GM19099 (cell line): ENCODE results near the gene RGL3.

Experiments
- POLR2A ChIP-seq: IDR thresholded peaks from 3 replicates; pipeline ENCODE4 v1.6.1; 2011; ENCODE audit warnings: low read depth; ENCODE audit not compliant: insufficient read length; ENCODE audit errors: extremely low read depth

Gene RGL3

DNA sequence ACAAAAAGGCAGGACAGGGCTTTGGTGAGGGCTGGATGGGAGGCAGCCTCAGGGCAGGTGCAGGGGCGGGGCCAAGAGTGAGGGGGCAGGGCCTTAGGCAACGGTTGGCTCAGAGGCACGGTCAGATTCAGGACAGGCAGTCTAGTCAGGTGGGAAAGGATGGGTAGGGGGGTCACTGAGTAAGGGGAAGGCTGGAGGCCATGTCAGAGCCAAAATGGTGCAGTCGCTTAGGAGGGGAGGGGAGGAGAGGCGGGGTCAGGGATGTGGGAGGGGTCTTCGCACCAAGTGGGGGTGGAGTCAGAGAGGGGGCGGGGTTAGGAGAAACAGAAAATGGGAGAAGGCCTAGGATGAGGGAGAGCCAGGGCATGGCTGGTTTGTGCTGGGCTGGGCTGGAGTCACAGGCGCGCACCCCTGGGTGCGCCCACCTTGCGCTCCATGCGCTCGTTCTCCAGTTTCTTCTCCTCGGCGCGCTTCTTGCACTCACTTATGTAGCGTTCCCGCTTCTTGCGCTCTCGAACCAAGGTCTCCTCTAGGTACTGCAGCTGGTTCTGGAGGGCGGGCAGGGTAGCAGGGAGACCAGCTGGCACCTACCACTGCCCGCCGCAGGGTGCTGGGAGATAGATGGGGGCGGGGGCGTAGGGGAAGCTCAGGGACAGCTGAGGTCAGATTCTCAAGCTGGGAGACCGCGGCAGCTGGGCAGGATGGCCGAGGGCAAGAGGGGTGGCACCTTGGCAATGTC is 6.8 kb upstream of the RGL3 start:
- no peak for TF ChIP-seq POLR2A

DNA sequence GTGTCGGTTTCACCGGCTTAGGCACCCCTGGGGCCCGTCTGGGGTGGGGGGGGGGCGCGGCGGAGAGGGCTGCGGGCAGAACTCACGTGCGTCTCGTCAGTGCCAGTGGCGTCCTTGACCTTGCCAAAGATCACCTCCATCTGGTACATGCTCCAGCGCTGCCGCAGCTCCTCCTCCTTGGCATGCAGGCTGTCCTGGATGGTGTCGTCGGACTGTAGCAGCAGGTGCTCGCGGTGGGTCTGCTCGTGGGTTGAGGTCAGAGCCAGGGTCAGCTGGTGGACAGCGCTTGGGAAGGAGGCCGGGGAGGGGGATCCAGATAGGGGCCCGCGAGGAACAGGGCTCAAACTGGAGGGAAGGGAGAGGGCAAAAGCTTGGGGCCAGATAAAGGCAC is 4.7 kb upstream of the RGL3 start:
- TF ChIP-seq POLR2A, result no peak

DNA sequence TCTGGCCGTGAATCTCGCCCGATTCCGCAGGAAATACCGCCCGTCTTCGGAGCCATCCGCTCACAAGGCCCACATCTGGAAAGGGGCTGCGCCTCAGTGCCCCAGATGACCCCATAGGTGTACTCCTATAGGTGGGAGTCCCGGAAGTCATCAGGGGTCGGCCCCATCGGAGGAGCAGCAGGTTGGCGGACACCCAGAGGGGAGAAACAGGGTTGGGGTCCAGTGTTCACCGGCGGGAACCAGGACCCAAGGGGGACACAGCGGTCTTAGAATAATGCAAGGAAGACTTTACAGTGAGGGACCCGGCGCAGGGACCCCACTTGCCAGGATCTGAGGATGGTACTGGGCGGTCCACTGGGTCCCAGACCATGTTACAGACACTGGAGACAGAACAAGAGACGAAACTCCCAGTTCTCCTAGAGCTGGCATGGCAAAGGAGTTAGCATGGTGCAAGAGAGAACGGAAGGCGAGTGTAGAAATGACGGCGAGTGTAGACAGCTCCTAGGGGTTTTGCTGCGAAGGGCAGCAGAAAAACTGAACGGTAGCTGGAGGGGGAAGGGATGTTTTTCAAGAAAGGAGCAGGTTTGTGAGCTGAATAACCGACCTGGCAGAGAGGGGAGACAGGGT is 4.2 kb upstream of the RGL3 start:
- no peak for TF ChIP-seq POLR2A

DNA sequence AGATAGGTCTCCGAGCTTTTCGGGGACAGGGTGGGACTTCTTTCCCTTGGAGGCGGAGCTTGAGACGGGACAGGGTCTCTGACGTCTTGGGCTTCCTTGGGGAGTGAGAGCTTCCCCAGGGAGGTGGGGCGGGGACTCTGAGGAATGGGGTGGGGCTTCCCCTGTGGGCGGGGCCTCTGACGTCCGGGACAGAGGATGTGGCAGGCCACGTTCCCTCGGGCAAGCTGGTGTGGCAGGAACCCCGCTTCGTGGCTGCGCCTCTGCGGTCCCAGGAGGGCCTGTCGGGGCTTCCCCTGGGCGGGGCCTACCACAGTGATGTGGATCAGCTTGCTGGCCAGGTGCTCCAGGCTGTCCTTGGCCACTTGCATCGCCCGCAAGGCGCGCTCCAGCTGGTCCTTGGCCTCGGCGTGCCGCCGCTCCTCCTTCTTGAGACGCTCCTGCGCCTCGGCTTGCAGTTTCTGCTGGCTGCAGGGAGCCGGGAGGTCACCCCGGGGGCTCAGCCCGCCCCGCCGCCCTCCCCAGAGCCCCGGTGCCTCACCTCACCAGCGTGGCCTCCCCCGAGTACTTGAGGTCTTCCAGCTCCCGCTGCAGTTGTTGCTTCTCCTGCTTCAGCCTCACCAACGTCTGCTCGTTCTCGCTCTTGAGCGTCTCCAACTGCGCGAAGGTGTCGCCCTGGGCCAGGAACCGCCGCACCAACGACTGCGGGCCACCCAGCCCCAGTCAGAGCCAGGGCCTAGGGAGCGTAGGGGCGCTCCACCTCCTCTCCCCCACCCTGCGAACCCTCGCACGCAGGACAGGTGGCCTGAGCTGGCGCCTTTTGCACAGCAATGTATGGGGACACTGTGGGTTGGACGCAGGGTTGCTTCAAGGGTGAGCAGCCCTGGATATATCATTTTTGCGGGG is 3.3 kb upstream of the RGL3 start:
- TF ChIP-seq POLR2A, result no peak

DNA sequence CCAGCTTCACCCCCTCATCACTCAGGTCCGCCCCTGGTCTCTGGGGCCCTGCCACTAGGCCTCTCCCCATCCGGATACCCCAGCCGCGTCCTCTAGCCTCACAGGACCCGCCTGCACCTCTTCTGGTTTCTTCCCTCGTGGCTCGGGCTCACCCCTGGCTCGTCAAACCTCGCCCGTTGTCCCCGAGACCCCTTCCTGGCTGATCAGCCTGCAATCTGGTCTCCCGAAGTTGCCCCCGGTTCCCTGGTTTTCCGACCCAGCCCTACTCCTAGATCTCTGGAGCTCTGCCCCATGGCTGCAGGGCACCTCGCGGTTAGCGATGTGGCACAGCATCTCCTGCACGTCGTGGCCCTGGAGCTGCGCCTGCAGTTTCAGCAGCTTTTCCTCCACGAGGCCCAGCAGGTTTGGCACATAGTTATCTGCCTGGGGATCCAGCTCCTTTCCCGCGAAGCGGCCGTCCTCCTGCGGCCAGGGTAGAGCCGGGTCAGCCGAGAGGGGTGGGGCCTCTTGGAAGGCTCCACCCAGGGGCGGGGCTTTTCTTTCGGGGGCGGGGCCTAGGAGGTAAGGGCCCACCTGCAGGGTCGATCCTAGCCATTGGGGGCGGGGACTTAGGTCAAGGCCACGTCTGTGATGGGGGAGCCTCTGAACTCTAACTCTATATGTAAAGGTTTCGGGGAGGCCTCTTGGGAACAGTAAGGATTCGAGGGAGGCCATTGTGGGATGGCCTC is 2.4 kb upstream of the RGL3 start:
- no peak for TF ChIP-seq POLR2A

DNA sequence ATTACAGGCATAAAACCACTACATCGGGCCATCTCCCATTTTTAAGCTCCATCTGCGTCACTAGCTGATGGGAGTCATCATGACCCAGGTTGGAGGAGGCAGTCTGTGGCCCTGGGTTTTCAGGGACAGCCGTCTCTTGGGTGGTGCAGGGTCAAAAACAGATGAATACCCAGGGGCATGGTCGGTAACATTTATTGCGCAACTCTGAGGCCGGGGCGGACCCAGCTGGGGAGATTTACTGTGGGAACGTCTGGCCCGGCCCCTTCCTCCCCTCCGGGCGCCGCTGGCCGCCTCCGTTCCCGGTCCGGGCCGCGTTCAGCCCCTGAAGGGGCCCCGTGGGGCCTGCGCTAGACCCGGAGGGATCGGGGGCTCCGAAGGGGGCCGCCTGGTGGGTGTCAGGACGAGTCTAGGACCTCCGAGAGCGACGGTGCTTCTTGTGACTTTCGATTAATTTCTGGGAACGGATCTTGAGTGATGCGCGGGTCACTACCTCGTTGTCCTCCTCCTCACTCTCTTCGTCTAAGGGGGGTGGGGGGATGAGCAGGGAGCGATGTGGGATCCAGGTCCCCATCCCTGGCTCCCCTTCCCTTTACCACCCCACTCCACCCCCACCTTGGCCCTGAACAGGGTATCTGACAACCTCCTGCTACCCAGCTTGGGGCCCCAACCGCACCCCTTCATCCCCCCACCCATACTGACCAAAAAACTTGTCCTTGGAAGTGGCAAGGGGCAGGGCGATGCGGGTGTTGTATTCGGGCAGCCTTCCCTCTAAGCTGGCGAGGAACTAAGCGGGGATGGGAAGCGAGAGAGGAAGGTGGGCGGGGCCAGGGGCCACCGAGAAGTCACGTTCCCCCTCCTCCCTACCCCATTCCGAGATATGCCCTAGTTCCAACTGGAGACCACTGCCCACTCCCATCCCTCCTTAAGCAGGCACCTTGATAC is 1.6 kb upstream of the RGL3 start:
- no peak for TF ChIP-seq POLR2A

DNA sequence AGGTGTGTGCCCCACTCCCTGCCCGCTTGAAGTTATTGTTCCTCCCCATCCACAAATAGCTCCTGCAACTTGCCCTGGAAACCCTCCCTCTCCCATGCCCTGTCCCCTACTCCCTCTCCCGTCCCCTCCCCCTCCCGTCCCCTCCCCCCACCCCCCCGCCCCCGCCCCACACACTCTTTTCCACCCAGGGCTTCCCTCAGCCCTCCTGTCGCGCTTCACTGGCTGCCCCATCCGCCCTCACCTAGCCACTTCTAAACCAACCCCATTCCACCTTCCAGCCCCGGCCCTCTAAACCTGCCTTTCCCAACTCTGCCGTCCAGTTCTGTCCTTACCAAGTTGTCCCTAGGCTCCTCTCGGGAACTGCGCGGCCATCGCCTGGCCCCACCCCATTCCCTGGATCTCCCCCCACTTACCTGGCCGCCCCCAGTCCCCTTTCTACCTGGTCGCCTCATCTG is 993 bp downstream of the RGL3 start:
- no peak for TF ChIP-seq POLR2A

DNA sequence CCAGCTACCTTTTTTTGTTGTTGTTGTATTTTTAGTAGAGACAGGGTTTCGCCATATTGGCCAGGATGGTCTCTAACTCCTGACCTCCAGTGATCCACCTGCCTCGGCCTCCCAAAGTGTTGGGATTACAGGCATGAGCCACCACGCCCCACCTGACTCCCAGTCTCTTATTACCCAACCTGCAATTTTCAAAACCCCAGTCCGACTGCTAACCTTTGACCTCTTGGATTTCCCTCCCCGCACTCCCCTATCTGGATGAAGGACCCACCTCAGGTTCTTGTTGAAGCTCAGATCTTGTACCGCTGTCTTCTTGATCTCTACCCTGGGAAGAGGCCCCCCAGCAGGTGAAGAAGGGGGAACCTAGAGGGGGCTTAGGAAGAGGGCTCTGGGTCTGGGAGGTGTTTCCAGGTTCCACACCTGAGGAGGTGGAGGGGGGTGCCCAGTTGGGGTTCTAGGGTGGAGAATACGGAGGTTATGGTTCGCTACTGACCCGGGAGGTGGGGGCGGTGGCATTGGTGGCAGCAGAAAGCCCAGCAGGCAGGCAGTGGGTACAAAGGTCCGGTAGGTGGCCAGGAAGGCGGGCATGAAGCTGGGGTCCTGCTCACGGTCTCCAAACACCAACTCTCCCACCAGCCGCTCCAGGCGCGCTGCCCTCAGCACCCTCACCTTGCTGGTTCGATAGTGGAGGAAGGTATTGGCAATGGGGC is 2.6 kb downstream of the RGL3 start:
- no peak for TF ChIP-seq POLR2A

DNA sequence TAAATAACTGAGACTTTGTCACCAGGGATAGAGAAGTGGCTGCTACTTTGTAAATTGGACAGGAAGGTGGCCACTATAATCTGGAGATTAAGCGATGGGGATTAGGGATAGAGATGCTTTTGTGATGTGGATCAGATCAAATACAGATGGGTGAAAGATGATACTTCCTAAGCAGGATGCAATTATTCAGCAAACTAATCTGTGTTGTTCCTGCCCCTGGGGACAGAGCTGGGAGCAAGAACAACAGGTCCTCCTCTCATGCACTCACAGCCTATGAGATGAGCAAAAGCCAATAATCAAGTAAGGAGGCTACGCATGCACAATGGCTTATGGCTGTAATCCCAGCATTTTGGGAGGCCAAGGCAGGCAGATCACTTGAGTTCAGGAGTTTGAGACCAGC is 4.6 kb downstream of the RGL3 start:
- no peak for TF ChIP-seq POLR2A

DNA sequence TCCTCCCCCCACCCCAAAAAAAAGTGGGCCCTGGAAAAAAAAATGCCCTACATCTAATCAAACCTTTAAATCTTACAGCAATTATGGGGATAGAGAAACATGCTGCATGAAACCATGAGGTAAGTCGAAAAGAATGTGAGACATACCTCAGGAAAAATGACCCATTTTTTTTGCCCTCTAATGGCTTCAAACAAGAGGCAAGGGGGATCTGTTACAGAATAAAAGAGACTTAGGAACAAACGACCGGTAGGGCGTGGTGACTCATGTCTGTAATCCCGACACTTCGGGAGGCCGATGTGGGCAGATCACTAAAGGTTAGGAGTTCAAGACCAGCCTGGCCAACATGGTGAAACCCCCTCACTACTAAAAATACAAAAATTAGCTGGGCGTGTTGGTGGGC is 8.4 kb downstream of the RGL3 start:
- TF ChIP-seq POLR2A, result no peak

DNA sequence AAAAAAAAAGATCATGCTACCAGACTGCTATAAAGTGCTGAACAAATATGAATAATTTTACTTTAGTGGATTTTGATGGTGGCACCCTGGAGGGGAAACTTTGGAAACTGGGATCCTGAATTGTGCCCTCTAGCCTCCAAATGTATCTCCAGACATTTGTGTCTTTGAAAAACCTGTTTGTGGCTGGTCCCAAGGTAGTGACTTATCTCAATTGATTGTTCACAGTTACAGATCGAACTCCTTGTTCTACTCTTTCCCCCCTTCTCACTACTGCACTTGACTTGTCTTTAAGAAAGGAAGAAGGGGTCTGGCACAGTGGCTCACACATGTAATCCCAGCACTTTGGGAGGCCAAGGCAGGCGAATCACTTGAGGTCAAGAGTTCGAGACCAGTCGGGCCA is 10.5 kb downstream of the RGL3 start:
- TF ChIP-seq POLR2A, result no peak

DNA sequence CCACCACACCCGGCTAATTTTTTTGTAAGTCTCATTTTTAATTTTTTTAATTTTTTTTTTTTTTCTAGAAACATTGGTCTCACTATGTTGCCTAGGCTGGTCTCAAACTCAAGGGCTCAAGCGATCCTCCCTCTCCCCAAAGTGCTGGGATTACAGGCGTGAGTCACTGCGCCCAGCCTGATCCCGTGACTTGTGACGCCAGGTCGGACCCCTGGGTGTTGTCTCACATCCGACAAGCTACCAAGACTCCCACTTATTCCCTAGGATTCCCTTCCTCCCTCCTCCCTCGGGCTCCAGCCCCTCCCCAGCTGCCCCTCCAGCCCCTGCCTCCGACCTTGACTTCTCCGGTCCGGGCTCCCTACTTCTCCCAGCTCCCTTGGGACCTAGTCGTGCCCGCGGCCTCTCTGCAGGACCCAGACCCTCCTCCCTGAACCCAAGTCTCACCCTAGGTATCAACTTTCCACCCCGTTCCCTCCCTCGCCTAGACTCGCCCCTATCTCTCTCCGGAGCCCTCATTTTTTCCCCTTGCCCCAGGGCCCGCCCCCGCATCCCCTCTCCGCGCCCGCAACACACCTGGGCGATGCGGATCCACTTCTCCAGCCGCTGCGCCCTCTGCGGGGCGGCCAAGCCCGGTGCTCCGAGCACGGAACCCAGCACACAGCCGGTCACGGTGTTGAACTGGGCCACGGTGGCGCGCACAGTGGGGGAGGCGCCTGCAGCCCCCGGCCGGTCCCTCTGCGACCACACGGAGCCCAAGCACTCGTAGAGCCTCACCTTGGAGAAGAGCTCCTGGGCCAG is 13.1 kb downstream of the RGL3 start:
- no peak for TF ChIP-seq POLR2A

DNA sequence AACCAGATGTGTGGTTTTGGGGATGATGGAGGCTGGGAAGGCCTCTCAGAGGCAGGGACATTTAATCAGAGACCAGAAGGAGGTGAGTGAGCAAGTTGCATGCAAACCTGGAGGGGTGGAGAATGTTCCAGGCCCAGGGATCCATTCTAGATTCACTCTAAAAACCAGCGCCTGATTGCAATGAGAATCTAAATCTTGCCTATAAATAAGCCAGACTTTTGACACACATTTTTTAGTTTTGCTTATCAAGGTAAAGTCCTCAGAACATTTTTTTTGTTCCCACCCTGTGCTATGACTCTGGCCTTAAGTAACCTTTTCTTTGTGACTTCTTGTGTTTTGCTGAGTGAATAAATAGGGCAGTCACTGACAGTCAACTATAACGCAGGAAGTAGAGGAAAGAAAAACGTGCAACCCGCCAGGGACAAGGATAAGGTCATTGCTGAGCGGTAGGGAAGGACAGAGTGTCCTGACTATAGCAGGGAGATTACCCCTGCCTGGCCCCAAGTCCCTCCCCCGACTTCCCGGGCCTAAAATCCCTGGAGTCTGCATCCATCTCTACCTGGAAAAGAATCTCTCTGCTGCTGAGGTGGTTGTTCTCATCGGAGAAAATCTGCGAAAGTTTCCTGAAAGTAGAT is 14.4 kb downstream of the RGL3 start:
- TF ChIP-seq POLR2A, result no peak
